Liver (tissue), 3 donors: Measurements from ENCODE around the gene ETS2.

ENCODE experiments used
- EGR1 ChIP-seq, 2 donors: IDR thresholded peaks; 2 replicates each; pipeline ENCODE4 v1.6.1; 2016 to 2018; ENCODE audit warnings: antibody characterized with exemption in 2 of 2, low read depth in 2 of 2
- FOXA2 ChIP-seq: IDR thresholded peaks from 2 replicates; pipeline ENCODE4 v1.6.1; 2016; ENCODE audit warnings: antibody characterized with exemption
- GABPA ChIP-seq, 2 donors: IDR thresholded peaks in 1 of 2; conservative IDR thresholded peaks in 1 of 2; 2 replicates each; pipeline ENCODE4 v1.6.1; 2016; ENCODE audit warnings: antibody characterized with exemption in 2 of 2, mild to moderate bottlenecking in 1 of 2, moderate library complexity in 1 of 2
- RAD21 ChIP-seq, 2 donors: IDR thresholded peaks; 2 replicates each; pipeline ENCODE4 v1.6.1; 2016; ENCODE audit warnings: antibody characterized with exemption in 2 of 2, mild to moderate bottlenecking in 2 of 2
- RXRA ChIP-seq, 2 donors: IDR thresholded peaks; 2 replicates each; pipeline ENCODE4 v1.6.1; 2017 to 2018; ENCODE audit warnings: antibody characterized with exemption in 2 of 2, mild to moderate bottlenecking in 1 of 2
- SP1 ChIP-seq: IDR thresholded peaks from 2 replicates; pipeline ENCODE4 v1.6.1; 2018; ENCODE audit warnings: antibody characterized with exemption, mild to moderate bottlenecking
- TAF1 ChIP-seq: conservative IDR thresholded peaks from 2 replicates; pipeline ENCODE4 v1.6.1; 2016; ENCODE audit warnings: antibody characterized with exemption, mild to moderate bottlenecking
- TF ChIP-seq, protein P1 (sequence below): fragments of 150-350 bp; IDR thresholded peaks from 2 replicates; pipeline ENCODE4 v1.5.1; 2017; ENCODE audit warnings: improper control_type of control experiment, low read depth, low read length; ENCODE audit not compliant: missing input control
- TF ChIP-seq, protein P2 (sequence below): IDR thresholded peaks from 2 replicates; pipeline ENCODE4 v1.6.1; 2016; ENCODE audit warnings: antibody characterized with exemption
- TF ChIP-seq, protein P3 (sequence below): IDR thresholded peaks from 2 replicates; pipeline ENCODE4 v1.6.1; 2016; ENCODE audit warnings: antibody characterized with exemption
- TF ChIP-seq, protein P4 (sequence below): IDR thresholded peaks from 2 replicates; pipeline ENCODE4 v1.6.1; 2016; ENCODE audit warnings: antibody characterized with exemption
- donor health status: healthy.
- donor health status: healthy.

DNA sequence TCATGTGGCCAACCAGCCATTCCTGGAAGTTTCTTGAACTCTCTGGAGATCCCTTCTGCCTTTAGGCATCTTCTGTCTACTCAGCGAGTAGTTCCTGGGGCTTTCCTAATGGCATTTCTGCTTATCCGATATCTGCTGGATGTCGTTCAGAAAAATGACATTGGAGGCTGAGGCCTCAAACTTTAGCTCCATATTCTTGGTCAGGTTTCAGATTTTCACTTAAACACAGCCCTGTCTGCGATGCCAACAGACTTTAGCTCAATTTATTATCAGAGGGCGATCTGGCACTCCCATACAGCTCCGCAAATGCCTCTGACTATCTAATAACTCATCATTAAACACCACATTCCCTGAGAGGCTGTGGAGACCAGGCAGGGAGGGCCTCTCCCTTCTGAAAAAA is 46.3 kb upstream of the ETS2 start:
- no peak for TF ChIP-seq TAF1
- no peak for TF ChIP-seq RAD21 (IDR thresholded peaks at IDR 0.05)
- TF ChIP-seq, protein P1, sequence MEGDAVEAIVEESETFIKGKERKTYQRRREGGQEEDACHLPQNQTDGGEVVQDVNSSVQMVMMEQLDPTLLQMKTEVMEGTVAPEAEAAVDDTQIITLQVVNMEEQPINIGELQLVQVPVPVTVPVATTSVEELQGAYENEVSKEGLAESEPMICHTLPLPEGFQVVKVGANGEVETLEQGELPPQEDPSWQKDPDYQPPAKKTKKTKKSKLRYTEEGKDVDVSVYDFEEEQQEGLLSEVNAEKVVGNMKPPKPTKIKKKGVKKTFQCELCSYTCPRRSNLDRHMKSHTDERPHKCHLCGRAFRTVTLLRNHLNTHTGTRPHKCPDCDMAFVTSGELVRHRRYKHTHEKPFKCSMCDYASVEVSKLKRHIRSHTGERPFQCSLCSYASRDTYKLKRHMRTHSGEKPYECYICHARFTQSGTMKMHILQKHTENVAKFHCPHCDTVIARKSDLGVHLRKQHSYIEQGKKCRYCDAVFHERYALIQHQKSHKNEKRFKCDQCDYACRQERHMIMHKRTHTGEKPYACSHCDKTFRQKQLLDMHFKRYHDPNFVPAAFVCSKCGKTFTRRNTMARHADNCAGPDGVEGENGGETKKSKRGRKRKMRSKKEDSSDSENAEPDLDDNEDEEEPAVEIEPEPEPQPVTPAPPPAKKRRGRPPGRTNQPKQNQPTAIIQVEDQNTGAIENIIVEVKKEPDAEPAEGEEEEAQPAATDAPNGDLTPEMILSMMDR: no peak
- TF ChIP-seq, protein P2, sequence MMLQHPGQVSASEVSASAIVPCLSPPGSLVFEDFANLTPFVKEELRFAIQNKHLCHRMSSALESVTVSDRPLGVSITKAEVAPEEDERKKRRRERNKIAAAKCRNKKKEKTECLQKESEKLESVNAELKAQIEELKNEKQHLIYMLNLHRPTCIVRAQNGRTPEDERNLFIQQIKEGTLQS: no peak
- no peak for TF ChIP-seq FOXA2
- no peak for TF ChIP-seq EGR1 (IDR thresholded peaks at IDR 0.05; ENCODE audit: low read depth in 2 of 2)
- TF ChIP-seq SP1: no peak
- TF ChIP-seq, protein P3, sequence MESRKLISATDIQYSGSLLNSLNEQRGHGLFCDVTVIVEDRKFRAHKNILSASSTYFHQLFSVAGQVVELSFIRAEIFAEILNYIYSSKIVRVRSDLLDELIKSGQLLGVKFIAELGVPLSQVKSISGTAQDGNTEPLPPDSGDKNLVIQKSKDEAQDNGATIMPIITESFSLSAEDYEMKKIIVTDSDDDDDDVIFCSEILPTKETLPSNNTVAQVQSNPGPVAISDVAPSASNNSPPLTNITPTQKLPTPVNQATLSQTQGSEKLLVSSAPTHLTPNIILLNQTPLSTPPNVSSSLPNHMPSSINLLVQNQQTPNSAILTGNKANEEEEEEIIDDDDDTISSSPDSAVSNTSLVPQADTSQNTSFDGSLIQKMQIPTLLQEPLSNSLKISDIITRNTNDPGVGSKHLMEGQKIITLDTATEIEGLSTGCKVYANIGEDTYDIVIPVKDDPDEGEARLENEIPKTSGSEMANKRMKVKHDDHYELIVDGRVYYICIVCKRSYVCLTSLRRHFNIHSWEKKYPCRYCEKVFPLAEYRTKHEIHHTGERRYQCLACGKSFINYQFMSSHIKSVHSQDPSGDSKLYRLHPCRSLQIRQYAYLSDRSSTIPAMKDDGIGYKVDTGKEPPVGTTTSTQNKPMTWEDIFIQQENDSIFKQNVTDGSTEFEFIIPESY: no peak
- TF ChIP-seq, protein P4, sequence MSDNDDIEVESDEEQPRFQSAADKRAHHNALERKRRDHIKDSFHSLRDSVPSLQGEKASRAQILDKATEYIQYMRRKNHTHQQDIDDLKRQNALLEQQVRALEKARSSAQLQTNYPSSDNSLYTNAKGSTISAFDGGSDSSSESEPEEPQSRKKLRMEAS: no peak
- no peak for TF ChIP-seq RXRA (IDR thresholded peaks at IDR 0.05)
- no peak for TF ChIP-seq GABPA (IDR thresholded peaks at IDR 0.05 in 1 of 2, conservative IDR thresholded peaks at IDR 0.05 in 1 of 2)
